GM12891 (cell line): ENCODE measurements around the gene PDE8A.

Experiments used
- POLR2A ChIP-seq: IDR thresholded peaks from 2 replicates; pipeline ENCODE4 v1.6.1; 2011; ENCODE audit warnings: low read depth, low read length, control low read depth
- TAF1 ChIP-seq: IDR thresholded peaks from 2 replicates; pipeline ENCODE4 v1.6.1; 2011; ENCODE audit warnings: low read depth, low read length, control low read depth

DNA sequence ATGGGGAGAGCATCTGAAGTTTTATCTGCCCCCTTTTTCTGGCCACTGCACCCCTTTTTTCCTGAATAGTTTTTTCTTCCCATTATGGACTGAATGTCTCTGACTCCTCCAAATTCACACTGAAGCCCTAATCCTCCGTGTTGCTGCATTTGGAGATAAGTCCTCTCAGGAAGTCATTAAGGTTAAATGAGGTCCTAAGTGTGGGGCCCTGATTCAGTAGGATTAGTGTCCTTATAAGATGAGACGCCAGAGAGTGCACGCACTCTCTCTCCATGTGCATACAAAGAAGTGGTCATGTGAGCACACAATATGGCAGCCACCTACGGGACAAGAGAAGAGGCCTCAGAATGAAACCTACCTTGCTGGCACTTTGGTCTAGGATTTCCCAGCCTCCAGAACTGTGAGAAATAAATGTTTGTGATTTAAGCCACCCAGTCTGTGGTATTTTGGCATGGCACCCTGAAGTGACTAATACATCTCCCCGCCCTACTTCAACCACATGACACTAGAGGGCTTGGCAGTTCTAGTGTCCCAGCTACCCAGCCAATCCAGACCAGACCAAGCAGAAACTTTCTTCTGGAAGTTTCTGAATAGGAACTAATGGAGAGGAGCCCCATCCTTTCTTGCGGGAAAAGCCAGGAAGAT lies 191.3 kb downstream of the PDE8A start:
- TF ChIP-seq TAF1 (no peak), POLR2A (no peak)
